GM20000 (cell line): ENCODE measurements around the gene SULT1C3.

Experiments
- DNase-seq: peaks from one replicate; pipeline ENCODE4 v3.0.0; 2012; ENCODE audit warnings: low spot score
- CTCF ChIP-seq: IDR thresholded peaks from 2 replicates; pipeline ENCODE4 v1.5.1; 2012; ENCODE audit warnings: mild to moderate bottlenecking, control low read depth; ENCODE audit errors: extremely low read depth, missing control alignments

Gene SULT1C3

DNA sequence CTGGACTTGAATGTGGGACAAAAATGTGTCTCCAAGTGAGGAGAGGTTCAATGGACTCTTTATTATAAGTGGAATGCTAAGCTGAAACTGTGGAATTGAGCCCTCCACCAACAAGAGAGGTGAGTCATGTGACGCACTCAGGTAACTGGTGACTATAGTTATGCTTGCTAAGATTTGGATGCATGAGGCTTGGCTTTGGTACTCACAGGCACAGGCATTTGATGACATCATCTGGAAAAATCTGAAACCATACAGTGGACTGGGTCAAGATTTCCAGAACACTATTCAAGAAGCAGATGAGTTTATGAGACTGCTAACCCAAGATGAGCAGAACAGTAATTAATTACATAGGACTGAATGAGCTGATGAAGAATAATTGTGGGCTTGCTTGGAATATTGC lies 15.7 kb upstream of the SULT1C3 start:
- no peak for DNase-seq
- no peak for TF ChIP-seq CTCF

DNA sequence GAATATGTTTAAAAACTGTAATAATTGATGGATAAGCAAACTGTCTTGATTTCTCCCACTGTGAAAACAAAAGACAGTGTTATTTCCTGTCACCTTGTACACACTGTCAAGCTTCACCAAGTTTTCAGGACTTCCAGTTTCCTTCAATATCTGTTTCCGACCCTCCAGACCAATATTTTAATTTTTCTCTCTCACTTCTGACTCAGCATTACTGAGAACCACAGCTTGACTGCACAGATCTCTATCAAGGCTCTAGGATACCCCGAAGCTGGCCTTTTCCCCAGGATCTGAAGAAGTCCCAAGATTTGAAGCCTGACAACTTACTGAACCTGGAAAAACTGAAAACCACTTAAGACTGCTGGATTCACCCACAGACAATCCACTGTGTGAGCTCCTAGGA lies 13.2 kb upstream of the SULT1C3 start:
- no peak for TF ChIP-seq CTCF
- DNase-seq, result no peak

DNA sequence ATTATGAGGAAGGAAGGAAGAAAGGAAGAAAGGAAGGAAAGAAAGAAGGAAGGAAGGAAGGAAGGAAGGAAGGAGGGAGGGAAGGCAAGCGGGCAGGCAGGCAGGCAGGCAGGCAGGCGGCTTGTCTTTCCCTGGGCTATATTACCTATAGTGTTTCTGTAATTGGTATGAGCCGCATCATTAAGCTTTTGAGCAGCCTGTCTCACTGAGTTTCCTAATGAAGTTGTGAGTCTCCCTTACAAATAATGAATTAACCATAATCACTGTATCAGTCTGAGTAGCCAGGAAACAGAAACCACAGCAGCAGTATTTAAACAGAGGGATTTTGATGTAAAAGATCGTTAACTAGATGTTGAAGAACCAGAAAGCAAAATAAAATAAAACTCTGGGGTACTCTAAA lies 11.8 kb upstream of the SULT1C3 start:
- DNase-seq, result no peak
- no peak for TF ChIP-seq CTCF

DNA sequence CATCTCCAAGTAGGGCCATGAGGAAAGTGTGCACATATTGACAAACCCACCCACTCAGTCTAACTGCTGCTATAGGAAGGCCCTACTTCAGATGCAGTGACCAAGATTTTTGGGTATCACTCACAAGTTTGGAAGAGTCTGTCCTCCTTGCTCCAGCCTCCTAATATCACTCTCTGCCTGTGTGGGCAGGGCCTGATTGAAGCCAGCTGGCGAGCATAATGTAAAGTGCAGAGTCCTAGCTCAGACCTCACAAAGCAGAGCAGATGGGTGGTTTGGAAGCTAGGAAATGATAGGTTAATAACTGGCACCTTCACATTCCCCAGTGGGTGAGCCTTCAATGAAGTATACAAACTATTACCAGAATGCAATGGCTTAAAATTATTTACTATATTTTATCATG lies 11.2 kb upstream of the SULT1C3 start:
- DNase-seq, result no peak
- no peak for TF ChIP-seq CTCF

GRCh38 chr2:108229875-108230274 lies 9.9 kb upstream of the SULT1C3 start:
- no peak for TF ChIP-seq CTCF
- no peak for DNase-seq

DNA sequence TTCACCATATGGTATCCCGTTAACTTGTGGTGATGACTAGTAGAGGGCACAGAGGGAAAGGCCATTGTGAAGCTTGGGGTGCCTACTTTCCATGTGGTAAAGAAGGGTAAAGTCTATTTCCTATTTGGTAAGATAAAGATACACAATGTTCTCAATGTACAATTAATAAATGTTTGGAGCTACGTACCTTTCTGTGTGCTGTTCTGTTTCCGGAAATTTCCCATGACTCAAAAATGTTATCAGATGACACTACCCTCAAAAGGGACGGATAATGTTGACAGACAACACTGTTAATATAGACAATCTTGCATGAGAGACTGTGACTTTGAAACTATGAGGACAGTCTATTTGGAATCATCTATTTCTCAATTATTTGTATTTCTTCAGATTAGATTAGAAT lies 4.2 kb upstream of the SULT1C3 start:
- no peak for TF ChIP-seq CTCF
- DNase-seq, result no peak

DNA sequence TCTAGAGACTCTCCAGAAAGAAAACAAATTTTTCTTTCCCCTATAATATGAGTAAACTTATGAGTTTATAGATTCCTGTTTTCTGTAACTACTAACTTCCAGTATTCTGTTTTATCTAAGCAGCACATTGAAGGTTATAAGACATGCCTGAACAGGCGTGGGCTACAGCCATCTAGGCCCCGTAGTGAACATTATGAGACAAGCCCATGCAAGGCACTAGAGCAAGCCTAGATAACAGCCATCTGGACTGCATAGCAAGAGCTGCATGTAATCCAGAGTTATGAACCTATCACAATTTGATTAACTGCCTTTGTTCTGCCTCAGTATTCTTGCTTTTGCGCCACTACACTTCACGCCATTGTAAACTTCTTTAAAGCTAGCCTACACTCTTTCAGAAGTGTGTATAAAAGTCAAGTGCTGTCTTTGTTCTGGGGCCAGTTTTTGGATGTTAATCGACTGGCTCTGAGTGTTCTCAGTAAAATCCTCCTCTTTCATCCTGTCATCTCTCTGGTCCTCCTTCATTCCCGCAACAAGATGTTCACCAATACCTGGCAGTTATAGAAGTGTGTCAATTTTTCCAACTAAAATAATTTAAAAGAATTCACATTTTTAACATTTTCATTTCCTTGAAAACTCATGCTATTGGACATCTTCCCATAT lies 3.0 kb upstream of the SULT1C3 start:
- DNase-seq, result no peak
- TF ChIP-seq CTCF, result no peak
